Effector memory CD8-positive, alpha-beta T cell (primary cell): ENCODE results near the gene RAPGEF1.

Experiments
- ATAC-seq: fragments of 150-1000 bp; cut with Tn5 transposase; replicated peaks from 2 replicates; pipeline ENCODE4 v1.10.0; 2021; ENCODE audit warnings: mild to moderate bottlenecking, moderate library complexity
- DNase-seq, 3 experiments: peaks; one replicate each; pipeline ENCODE4 v3.0.0; 2021
- H3K27ac Mint-ChIP-seq, 2 donors: one replicate each; pipeline ENCODE4 v1.8.0; 2022; ENCODE audit warnings: mild to moderate bottlenecking in 2 of 2, mixed read lengths in 2 of 2, moderate library complexity in 2 of 2
- H3K27me3 Mint-ChIP-seq, 2 donors: one replicate each; pipeline ENCODE4 v1.8.0; 2022; ENCODE audit warnings: mixed read lengths in 2 of 2
- H3K36me3 Mint-ChIP-seq: one replicate; pipeline ENCODE4 v1.8.0; 2022; ENCODE audit warnings: mild to moderate bottlenecking, moderate library complexity, mixed read lengths; ENCODE audit not compliant: insufficient read depth
- H3K4me1 Mint-ChIP-seq, 2 donors: one replicate each; pipeline ENCODE4 v1.8.0; 2022; ENCODE audit warnings: low read depth in 2 of 2, mixed read lengths in 2 of 2
- H3K4me3 Mint-ChIP-seq, 2 donors: one replicate each; pipeline ENCODE4 v1.8.0; 2022; ENCODE audit warnings: mild to moderate bottlenecking in 2 of 2, mixed read lengths in 2 of 2, moderate library complexity in 2 of 2
- H3K9me3 Mint-ChIP-seq, 2 donors: one replicate each; pipeline ENCODE4 v1.8.0; 2022; ENCODE audit warnings: mixed read lengths in 2 of 2

RAPGEF1 gene

DNA sequence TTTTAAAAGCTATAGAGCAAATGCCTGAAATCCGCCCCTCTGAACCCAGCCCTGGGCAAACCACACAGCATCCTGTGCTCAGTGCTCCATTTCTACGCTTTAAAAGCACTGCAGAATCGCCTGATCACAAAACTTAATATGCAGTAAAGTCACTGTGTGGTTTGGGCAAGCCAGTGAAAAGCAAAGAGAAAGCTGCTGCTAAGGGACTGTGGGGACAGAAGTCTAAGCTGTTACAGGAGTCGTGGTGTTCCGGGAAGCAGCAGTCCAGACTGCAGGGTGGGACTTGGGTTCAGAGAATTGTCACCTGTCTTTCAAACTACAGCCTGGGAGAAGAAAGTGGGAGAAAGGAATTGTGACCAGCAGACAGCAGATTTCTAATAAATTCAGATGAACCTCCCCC is 8.2 kb downstream of the RAPGEF1 start:
- peak; percentile 11 for ATAC-seq
- H3K36me3 Mint-ChIP-seq, result peaks cover 52% of the 10 kb centered on the region
- peak; percentile 40 to 50 (median 44) for DNase-seq
- no peaks in the 10 kb centered on the region for H3K9me3 Mint-ChIP-seq
- H3K27ac Mint-ChIP-seq, result peak overlapping the region; percentile 93 to 97
- peak overlapping the region; percentile 87 to 88 for H3K4me3 Mint-ChIP-seq
- no peaks in the 10 kb centered on the region for H3K27me3 Mint-ChIP-seq
- H3K4me1 Mint-ChIP-seq, result peaks cover 74 to 91% of the 10 kb centered on the region in 2 donors

- no peaks in the 10 kb centered on the region for H3K27me3 Mint-ChIP-seq
- peak overlapping the region; percentile 93 to 97 for H3K27ac Mint-ChIP-seq
- ATAC-seq, result no peak
- H3K36me3 Mint-ChIP-seq, result peaks cover 56% of the 10 kb centered on the region
- H3K9me3 Mint-ChIP-seq, result no peaks in the 10 kb centered on the region
- peaks cover 72 to 91% of the 10 kb centered on the region in 2 donors for H3K4me1 Mint-ChIP-seq
- no peak for DNase-seq
- H3K4me3 Mint-ChIP-seq, result peak overlapping the region; percentile 87 to 88
Observed at GRCh38 chr9:131731237-131731636, 8.6 kb downstream of the RAPGEF1 start.

DNA sequence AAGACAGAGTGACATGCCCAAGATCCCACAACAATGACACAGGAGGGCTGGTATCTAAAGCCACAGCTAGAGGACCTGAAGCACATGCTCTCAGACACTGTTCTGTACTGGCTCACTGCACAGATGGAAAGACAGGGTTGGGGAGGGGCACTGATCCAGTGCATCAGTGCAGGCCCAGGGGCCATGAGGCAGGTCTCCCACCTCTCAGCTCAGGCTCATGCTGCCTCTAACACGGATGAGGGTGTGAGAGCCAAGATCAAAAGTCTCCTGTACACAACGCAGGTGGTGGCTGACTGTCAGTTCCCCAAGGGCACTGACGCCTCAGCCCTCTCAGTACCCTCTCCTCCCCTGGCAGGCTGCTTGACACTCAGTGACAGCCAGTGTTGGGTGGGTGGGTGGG is 10.9 kb downstream of the RAPGEF1 start:
- Mint-ChIP-seq H3K4me3 (peak overlapping the region; percentile 81 to 88), H3K27ac (peak overlapping the region; percentile 93 to 97), H3K4me1 (peaks cover 65 to 87% of the 10 kb centered on the region in 2 donors), H3K9me3 (no peaks in the 10 kb centered on the region), H3K27me3 (no peaks in the 10 kb centered on the region), H3K36me3 (peaks cover 48% of the 10 kb centered on the region)
- DNase-seq (peak; percentile 61 to 65 (median 61)), ATAC-seq (peak; percentile 61)

DNA sequence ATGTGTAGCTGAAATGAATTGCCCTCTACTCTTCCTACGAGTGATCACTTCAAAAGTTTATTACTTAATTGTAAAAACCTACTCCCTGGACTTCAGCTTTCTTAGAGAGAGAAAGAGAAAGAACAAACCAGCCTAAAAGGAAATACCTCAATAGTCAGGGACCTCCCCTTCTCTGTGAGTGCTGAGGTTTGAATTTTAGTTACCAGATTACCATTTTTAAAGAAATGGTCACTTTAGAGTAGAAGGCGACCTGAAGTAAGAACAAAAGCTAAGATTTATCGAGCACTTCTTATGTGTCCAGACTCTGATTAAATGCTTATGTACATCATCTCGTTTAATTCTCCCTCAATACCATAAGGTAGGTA is 11.3 kb downstream of the RAPGEF1 start:
- Mint-ChIP-seq H3K27ac (peak overlapping the region; percentile 93 to 97), H3K4me1 (peaks cover 62 to 87% of the 10 kb centered on the region in 2 donors), H3K9me3 (no peaks in the 10 kb centered on the region), H3K4me3 (peak overlapping the region; percentile 81 to 88), H3K27me3 (no peaks in the 10 kb centered on the region), H3K36me3 (peaks cover 47% of the 10 kb centered on the region)
- DNase-seq (no peak), ATAC-seq (peak; percentile 12)

- peak overlapping the region; percentile 93 to 97 for H3K27ac Mint-ChIP-seq
- peaks cover 63 to 85% of the 10 kb centered on the region in 2 donors for H3K4me1 Mint-ChIP-seq
- H3K27me3 Mint-ChIP-seq, result no peaks in the 10 kb centered on the region
- H3K9me3 Mint-ChIP-seq, result no peaks in the 10 kb centered on the region
- peak overlapping the region; percentile 81 to 88 for H3K4me3 Mint-ChIP-seq
- ATAC-seq (no peak), DNase-seq (no peak)
- H3K36me3 Mint-ChIP-seq, result peaks cover 43% of the 10 kb centered on the region
Observed at GRCh38 chr9:131727795-131728545, 11.9 kb downstream of the RAPGEF1 start.

GRCh38 chr9:131727184-131727759 is 12.6 kb downstream of the RAPGEF1 start:
- peaks cover 64 to 80% of the 10 kb centered on the region in 2 donors for H3K4me1 Mint-ChIP-seq
- H3K27me3 Mint-ChIP-seq, result no peaks in the 10 kb centered on the region
- ATAC-seq (no peak), DNase-seq (no peak)
- H3K27ac Mint-ChIP-seq, result peak overlapping the region; percentile 93 to 97
- peak overlapping the region; percentile 81 to 88 for H3K4me3 Mint-ChIP-seq
- peaks cover 38% of the 10 kb centered on the region for H3K36me3 Mint-ChIP-seq
- no peaks in the 10 kb centered on the region for H3K9me3 Mint-ChIP-seq

DNA sequence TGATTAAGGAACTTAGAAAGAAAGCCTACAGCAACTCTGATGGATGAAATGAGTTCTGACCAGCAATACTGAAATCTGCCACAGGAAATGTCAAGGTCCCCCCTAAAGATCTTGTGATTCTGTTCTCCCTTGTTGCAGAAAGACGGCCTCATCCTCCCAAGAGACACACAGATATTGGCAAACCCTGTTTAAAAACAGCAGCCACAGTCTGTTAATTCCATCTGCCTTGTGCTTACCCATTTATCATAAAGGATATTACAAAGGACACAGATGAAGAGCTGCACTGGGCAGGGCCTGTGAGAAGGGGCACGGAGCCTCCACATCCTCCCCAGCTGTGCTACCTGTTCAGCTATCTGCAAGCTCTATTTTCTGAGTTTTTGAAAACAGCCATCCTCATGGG is 15.2 kb downstream of the RAPGEF1 start:
- DNase-seq, result no peak
- peaks cover 66 to 81% of the 10 kb centered on the region in 2 donors for H3K4me1 Mint-ChIP-seq
- peak overlapping the region; percentile 21 to 53 for H3K4me3 Mint-ChIP-seq

GRCh38 chr9:131723632-131724031 is 16.2 kb downstream of the RAPGEF1 start:
- Mint-ChIP-seq H3K9me3 (no peaks in the 10 kb centered on the region), H3K36me3 (peaks cover 25% of the 10 kb centered on the region), H3K27me3 (no peaks in the 10 kb centered on the region), H3K27ac (peak overlapping the region; percentile 73 to 97), H3K4me3 (no peak overlapping the region), H3K4me1 (peaks cover 62 to 82% of the 10 kb centered on the region in 2 donors)
- DNase-seq (no peak), ATAC-seq (no peak)

More for the DNA sequence above, 15.2 kb downstream of the RAPGEF1 start:
- H3K27ac Mint-ChIP-seq, result peak overlapping the region; percentile 93 to 97
- ATAC-seq, result no peak
- no peaks in the 10 kb centered on the region for H3K9me3 Mint-ChIP-seq
- H3K36me3 Mint-ChIP-seq, result peaks cover 34% of the 10 kb centered on the region
- H3K27me3 Mint-ChIP-seq, result no peaks in the 10 kb centered on the region

DNA sequence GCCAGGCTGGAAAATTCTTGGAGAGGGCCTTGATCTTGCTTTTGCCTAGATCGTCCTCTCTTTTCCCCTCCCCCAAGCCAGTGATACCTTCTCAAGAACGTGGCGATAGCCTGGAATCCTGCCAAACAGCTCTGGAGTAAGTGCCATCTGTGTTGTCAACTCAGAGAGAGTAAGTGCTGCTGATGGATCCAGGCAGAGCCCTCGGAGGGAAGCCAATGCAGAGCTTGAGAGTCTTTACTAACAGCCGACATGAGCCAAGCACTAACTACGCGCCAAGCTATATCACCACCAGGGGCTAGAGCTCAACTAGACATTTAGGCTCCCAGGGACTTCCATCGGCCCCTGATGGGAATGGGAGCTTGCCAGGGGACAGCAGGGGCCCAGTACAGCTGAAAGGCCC is 17.6 kb downstream of the RAPGEF1 start:
- Mint-ChIP-seq H3K27me3 (no peaks in the 10 kb centered on the region), H3K4me1 (peaks cover 63 to 82% of the 10 kb centered on the region in 2 donors), H3K9me3 (no peaks in the 10 kb centered on the region), H3K27ac (peak overlapping the region in 1 of 2 donors; percentile 16), H3K36me3 (peaks cover 22% of the 10 kb centered on the region), H3K4me3 (no peak overlapping the region)
- DNase-seq (no peak), ATAC-seq (no peak)

DNA sequence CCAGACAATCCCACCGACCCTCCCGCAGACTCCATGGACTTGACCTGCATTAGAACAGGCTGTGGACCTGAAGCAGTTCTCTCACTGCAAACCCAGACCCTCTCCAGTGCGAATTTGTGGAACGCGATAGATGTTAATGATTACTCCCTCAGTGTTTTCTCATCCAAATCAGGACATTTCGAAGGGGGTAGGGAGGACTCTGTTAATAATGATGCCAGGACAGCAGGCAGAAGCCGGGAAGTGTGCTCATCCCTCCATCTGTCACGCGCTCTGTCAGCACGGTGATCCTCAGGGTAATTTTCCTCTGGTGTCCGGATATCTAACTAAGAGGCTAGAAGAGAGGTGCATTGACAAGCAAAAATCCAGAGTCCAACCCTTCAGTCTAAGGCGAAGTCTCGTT is 18.8 kb downstream of the RAPGEF1 start:
- Mint-ChIP-seq H3K27ac (peak overlapping the region; percentile 75 to 89), H3K36me3 (peaks cover 24% of the 10 kb centered on the region), H3K4me1 (peaks cover 66 to 82% of the 10 kb centered on the region in 2 donors), H3K4me3 (peak overlapping the region; percentile 52 to 61), H3K27me3 (no peaks in the 10 kb centered on the region), H3K9me3 (no peaks in the 10 kb centered on the region)
- no peak for DNase-seq
- ATAC-seq, result no peak

DNA sequence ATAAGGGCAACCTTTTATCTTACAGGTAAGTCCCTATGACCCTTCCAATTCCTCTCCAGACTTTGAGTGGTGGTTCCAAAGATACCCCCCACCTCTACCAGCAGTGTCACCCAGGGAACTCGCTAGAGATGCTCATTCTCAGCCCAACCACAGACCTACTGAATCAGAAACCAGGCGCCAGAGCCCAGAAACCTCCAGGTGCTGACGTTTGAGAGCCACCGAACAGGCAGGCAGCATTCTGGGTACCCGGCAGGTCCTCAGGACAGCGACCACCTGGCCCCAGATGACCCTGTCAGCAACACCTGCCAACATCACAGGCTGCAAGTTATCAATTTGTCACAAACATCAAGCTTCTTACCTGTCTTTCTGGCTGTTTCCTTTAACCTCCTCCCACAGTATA is 19.5 kb downstream of the RAPGEF1 start:
- H3K4me3 Mint-ChIP-seq, result peak overlapping the region; percentile 52 to 61
- H3K27me3 Mint-ChIP-seq, result no peaks in the 10 kb centered on the region
- no peaks in the 10 kb centered on the region for H3K9me3 Mint-ChIP-seq
- peaks cover 25% of the 10 kb centered on the region for H3K36me3 Mint-ChIP-seq
- peaks cover 65 to 84% of the 10 kb centered on the region in 2 donors for H3K4me1 Mint-ChIP-seq
- DNase-seq, result no peak
- H3K27ac Mint-ChIP-seq, result peak overlapping the region; percentile 75 to 89
- ATAC-seq, result peak; percentile 71

DNA sequence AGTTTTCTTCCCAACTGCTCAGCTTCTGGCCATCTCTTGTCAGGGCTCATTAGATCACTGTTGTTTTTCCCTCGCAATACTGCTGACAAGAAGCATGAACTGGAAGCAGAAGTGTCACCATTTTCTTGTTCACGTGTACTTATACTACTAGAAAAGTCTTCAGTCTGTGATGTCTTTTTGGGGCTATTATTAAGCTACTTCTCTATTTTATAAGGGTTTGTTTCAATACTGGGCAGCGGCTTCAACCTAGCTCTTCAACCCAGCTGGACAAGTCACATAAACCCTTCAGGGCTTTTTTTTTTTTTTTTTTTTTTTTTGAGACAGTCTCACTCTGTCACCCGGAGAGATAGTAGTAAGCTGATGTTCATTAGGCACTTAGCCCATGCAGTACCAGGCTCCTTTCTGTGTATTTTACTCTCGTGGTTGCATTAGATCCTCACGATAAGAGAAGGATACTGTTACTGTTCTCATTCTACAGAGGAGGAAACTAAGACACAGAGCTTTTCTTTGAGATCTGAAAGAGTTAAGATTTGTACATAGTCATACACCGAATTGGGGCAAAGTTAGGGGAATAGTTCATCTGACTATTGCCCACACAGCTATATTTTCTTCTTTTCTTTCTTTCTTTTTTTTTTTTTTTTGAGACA is 20.5 kb downstream of the RAPGEF1 start:
- peak; percentile 50 for ATAC-seq
- no peaks in the 10 kb centered on the region for H3K27me3 Mint-ChIP-seq
- H3K9me3 Mint-ChIP-seq, result no peaks in the 10 kb centered on the region
- H3K4me1 Mint-ChIP-seq, result peaks cover 66 to 82% of the 10 kb centered on the region in 2 donors
- H3K36me3 Mint-ChIP-seq, result peaks cover 33% of the 10 kb centered on the region
- H3K4me3 Mint-ChIP-seq, result peak overlapping the region; percentile 52 to 61
- no peak for DNase-seq
- peak overlapping the region; percentile 75 to 89 for H3K27ac Mint-ChIP-seq

DNA sequence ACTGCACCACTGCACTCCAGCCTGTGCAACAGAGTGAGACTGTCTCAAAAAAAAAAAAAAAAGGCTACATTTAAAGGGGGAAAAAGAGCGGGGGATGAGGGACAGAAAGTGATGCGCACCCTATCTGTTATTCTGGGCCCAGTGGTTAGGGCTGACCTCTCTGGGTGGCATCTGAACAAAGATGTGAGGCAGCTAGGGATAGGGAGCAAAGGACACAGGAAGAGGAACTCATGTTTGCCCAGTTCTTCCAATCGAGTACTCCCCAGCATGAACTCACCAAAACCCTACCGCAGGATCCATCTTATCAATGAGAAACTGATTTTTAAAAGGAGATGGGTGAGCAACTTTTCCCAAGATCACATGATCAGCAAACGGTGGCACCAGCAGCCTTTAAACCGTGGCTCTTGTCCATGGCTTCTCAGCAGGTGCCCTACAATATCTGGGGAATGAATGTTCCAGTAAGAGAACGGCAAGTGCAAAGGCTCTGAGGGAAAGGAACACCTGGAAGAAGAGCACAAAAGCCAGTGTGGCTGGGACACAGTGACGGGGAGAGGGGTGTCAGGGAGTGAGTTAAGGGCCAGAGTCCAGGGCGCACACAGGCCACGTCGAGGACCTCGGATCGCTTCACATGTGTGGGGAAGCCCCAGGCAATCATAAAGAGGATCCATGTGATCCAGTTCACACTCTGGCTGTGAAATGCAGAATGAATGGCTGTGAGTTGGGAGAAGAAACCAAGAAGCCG is 22.0 kb downstream of the RAPGEF1 start:
- Mint-ChIP-seq H3K4me1 (peaks cover 68 to 77% of the 10 kb centered on the region in 2 donors), H3K9me3 (no peaks in the 10 kb centered on the region), H3K27ac (peak overlapping the region; percentile 83 to 89), H3K27me3 (no peaks in the 10 kb centered on the region), H3K4me3 (peak overlapping the region in 1 of 2 donors; percentile 39), H3K36me3 (peaks cover 39% of the 10 kb centered on the region)
- ATAC-seq (no peak), DNase-seq (no peak)
